Measurements from ENCODE around the gene SP110. TPM values are rescaled to one million over a fixed set of nuclear protein-coding genes. Genes with fewer than 3 reads are reported as not detected.

SP110 gene
- total and polyA plus RNA-seq, 2 of the 4 experiments (the other 2 are of a cell fraction) = 9.3 to 10.2 TPM

DNA sequence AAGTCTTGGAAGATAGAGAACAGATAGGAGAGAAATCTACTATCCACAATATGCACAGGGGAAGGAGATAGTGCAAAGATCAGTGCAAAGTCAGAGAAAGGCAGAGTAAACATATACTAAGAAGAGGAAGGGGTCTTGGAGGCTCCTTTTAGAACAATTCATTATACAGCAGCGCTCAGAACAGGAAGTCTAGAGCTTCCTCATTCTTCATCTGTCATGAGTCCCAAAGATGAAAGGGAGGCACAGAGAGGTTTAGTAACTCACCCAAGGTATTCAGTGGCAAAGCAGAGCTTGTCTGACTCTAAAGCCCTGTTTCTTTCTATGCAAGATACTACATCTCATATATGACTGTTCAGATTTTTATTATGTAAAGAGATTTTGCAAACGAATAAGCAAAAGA, 1.4 kb downstream of the SP110 start:
- Histone ChIP-seq H3K14ac (replicated peaks; ENCODE audit: low read depth, low read length) (no peak overlapping the region), H3K9me3 (ENCODE audit: control insufficient read depth, insufficient read depth, low read length) (no peaks in the 10 kb centered on the region), H3K18ac (ENCODE audit: low read depth, low read length) (no peak overlapping the region), H2AFZ (replicated peaks; ENCODE audit: low read length, poor library complexity) (no peak overlapping the region), H3K9ac (ENCODE audit: low read depth, low read length) (no peak overlapping the region), H3K27me3 (ENCODE audit: control insufficient read depth, insufficient read depth, low read length) (no peaks in the 10 kb centered on the region), H3K4me2 (ENCODE audit: low read depth, low read length) (no peak overlapping the region), H2BK20ac (ENCODE audit: low read depth, low read length) (no peak overlapping the region), H3K4ac (ENCODE audit: low read depth, low read length) (no peak overlapping the region), H3K56ac (ENCODE audit: extremely low read depth, insufficient read depth, low read length) (no peak overlapping the region), H3K23ac (ENCODE audit: low read depth, low read length) (no peak overlapping the region), H2BK15ac (ENCODE audit: low read depth, low read length) (no peak overlapping the region), H2BK5ac (ENCODE audit: low read depth, low read length, poor library complexity, severe bottlenecking) (no peak overlapping the region), H3K27ac (ENCODE audit: insufficient read depth, low read length) (no peak overlapping the region), H3K4me1 (ENCODE audit: control insufficient read depth, insufficient read depth, low read length) (no peaks in the 10 kb centered on the region), H2BK120ac (ENCODE audit: low read depth, low read length) (no peak overlapping the region), H3K4me3 (ENCODE audit: insufficient read depth, low read depth, low read length) (no peak overlapping the region), H2AK9ac (replicated peaks; ENCODE audit: low read depth, low read length, poor library complexity) (no peak overlapping the region), H3K36me3 (ENCODE audit: control insufficient read depth, insufficient read depth, low read length) (peaks cover 4% of the 10 kb centered on the region), H4K91ac (ENCODE audit: insufficient read depth, low read depth, low read length) (no peak overlapping the region), H4K5ac (ENCODE audit: low read depth, low read length) (no peak overlapping the region), H4K20me1 (ENCODE audit: insufficient read depth, low read length) (no peaks in the 10 kb centered on the region), H2AK5ac (ENCODE audit: low read depth, low read length) (no peak overlapping the region), H3K9me1 (ENCODE audit: insufficient read depth, low read length) (no peaks in the 10 kb centered on the region), H4K8ac (ENCODE audit: low read depth in 2 of 2, low read length in 2 of 2) (no peak overlapping the region), H3K79me1 (ENCODE audit: low read depth in 1 of 2, low read length in 2 of 2) (peaks cover 0 to 3% of the 10 kb centered on the region in 2 experiments; a peak in 1 of 4 replicates)
- intact Hi-C loops (cut with micrococcal nuclease) (loop anchor here (5.0 to 10.0 kb wide), 2 partner anchors 109 to 196 kb away; partner anchors contain the start of genes SP100 and SP140L), in situ Hi-C loops (cut with MboI; ENCODE audit: low sequenced_read_pairs) (loop anchor here (25.0 kb wide), 1 partner anchor 594 kb away; no protein-coding TSS in a partner anchor), dilution Hi-C loops (cut with HindIII; ENCODE audit: low sequenced_read_pairs, unreplicated experiment) (no loop called here)
- DNase-seq (no peak), ATAC-seq (ENCODE audit: low read depth) (no peak)
- TF ChIP-seq, protein P1, sequence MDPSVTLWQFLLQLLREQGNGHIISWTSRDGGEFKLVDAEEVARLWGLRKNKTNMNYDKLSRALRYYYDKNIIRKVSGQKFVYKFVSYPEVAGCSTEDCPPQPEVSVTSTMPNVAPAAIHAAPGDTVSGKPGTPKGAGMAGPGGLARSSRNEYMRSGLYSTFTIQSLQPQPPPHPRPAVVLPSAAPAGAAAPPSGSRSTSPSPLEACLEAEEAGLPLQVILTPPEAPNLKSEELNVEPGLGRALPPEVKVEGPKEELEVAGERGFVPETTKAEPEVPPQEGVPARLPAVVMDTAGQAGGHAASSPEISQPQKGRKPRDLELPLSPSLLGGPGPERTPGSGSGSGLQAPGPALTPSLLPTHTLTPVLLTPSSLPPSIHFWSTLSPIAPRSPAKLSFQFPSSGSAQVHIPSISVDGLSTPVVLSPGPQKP (IDR thresholded peaks at IDR 0.05; ENCODE audit: borderline replicate concordance, low read depth, low read length) = no peak
- TF ChIP-seq RFX5 (IDR thresholded peaks at IDR 0.05; ENCODE audit: low read depth, low read length) = no peak
- TF ChIP-seq, protein P2, sequence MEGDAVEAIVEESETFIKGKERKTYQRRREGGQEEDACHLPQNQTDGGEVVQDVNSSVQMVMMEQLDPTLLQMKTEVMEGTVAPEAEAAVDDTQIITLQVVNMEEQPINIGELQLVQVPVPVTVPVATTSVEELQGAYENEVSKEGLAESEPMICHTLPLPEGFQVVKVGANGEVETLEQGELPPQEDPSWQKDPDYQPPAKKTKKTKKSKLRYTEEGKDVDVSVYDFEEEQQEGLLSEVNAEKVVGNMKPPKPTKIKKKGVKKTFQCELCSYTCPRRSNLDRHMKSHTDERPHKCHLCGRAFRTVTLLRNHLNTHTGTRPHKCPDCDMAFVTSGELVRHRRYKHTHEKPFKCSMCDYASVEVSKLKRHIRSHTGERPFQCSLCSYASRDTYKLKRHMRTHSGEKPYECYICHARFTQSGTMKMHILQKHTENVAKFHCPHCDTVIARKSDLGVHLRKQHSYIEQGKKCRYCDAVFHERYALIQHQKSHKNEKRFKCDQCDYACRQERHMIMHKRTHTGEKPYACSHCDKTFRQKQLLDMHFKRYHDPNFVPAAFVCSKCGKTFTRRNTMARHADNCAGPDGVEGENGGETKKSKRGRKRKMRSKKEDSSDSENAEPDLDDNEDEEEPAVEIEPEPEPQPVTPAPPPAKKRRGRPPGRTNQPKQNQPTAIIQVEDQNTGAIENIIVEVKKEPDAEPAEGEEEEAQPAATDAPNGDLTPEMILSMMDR (conservative IDR thresholded peaks at IDR 0.05; ENCODE audit: low read depth, low read length) = no peak
- no peak for TF ChIP-seq BHLHE40 (IDR thresholded peaks at IDR 0.05; ENCODE audit: low read depth, low read length)
- TF ChIP-seq, protein P3, sequence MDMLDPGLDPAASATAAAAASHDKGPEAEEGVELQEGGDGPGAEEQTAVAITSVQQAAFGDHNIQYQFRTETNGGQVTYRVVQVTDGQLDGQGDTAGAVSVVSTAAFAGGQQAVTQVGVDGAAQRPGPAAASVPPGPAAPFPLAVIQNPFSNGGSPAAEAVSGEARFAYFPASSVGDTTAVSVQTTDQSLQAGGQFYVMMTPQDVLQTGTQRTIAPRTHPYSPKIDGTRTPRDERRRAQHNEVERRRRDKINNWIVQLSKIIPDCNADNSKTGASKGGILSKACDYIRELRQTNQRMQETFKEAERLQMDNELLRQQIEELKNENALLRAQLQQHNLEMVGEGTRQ (IDR thresholded peaks at IDR 0.05; ENCODE audit: low read depth, low read length) = no peak
- no peak for TF ChIP-seq MAZ (IDR thresholded peaks at IDR 0.05; ENCODE audit: borderline replicate concordance, low read depth, low read length)
- TF ChIP-seq FOS (IDR thresholded peaks at IDR 0.05; ENCODE audit: low read depth, low read length) = no peak
- no peak for TF ChIP-seq MAFK (IDR thresholded peaks at IDR 0.05; ENCODE audit: low read depth, low read length)
- no peak for TF ChIP-seq CEBPB (IDR thresholded peaks at IDR 0.05; ENCODE audit: low read depth, low read length)
- TF ChIP-seq MXI1 (IDR thresholded peaks at IDR 0.05; ENCODE audit: borderline replicate concordance, low read depth, low read length) = no peak
- TF ChIP-seq RCOR1 (IDR thresholded peaks at IDR 0.05; ENCODE audit: insufficient replicate concordance, low read length) = no peak
- no CpG with 5 or more reads among the region's 2 CpGs for WGBS, 2 experiments (ENCODE audit: extremely low coverage in 2 of 2, insufficient read length in 1 of 2)
- ChIA-PET CTCF (interaction anchor here (1.5 kb wide), 1 partner anchor 58 kb away, joined by 3 read pairs; no protein-coding TSS in a partner anchor), POLR2A (ENCODE audit: unreplicated experiment) (no interaction called here)
- no TSS peak for BruUV-seq (replicated peaks)
